Glomerular endothelial cell (primary cell): ENCODE data around the gene DEDD2. TPM values are rescaled to one million over a fixed set of nuclear protein-coding genes. Genes with fewer than 3 reads are reported as not detected.

Experiments used
- DNase-seq: peaks from one replicate; pipeline ENCODE4 v3.0.0-alpha.2; 2011; ENCODE audit warnings: low read depth, low spot score; ENCODE audit errors: extremely low read depth
- total RNA-seq: library from RNA; depleted of rRNA; stranded (reverse); fragments of >200 nt; gene quantifications from 2 replicates; pipeline ENCODE4 v1.2.3, GENCODE V29; 2015

DEDD2 gene
- total RNA-seq, 1 donor from 2014 or later, result 35.9 TPM

- DNase-seq, result no peak
Observed at GRCh38 chr19:42229855-42230351, 12.4 kb upstream of the DEDD2 start.

GRCh38 chr19:42229301-42229854 is 11.9 kb upstream of the DEDD2 start:
- no peak for DNase-seq

- no peak for DNase-seq
Observed at GRCh38 chr19:42228641-42229040, 11.2 kb upstream of the DEDD2 start.

- no peak for DNase-seq
Observed at GRCh38 chr19:42226886-42227285, 9.4 kb upstream of the DEDD2 start.

- no peak for DNase-seq
Observed at GRCh38 chr19:42225718-42226292, 8.3 kb upstream of the DEDD2 start.

- no peak for DNase-seq
Observed at GRCh38 chr19:42224940-42225717, 7.7 kb upstream of the DEDD2 start.

GRCh38 chr19:42220751-42221097 is 3.2 kb upstream of the DEDD2 start:
- DNase-seq, result no peak

GRCh38 chr19:42219812-42220750 is 2.6 kb upstream of the DEDD2 start, which contains the start of gene ZNF526:
Gene ZNF526 (plus strand): TSS chr19:42220312. CDS start chr19:42224404, 4,092 bp downstream.
- peak; percentile 79 for DNase-seq

- DNase-seq, result no peak
Observed at GRCh38 chr19:42216653-42217519, 591 bp downstream of the DEDD2 start.

- DNase-seq, result no peak
Observed at GRCh38 chr19:42214810-42215485, 2.5 kb downstream of the DEDD2 start.

- DNase-seq, result no peak
Observed at GRCh38 chr19:42212886-42213285, 4.6 kb downstream of the DEDD2 start.

GRCh38 chr19:42208612-42209011 is 8.9 kb downstream of the DEDD2 start:
- DNase-seq, result no peak

- no peak for DNase-seq
Observed at GRCh38 chr19:42207767-42208271, 9.7 kb downstream of the DEDD2 start.

- DNase-seq, result no peak
Observed at GRCh38 chr19:42206871-42207755, 10.4 kb downstream of the DEDD2 start.

- DNase-seq, result no peak
Observed at GRCh38 chr19:42204664-42205063, 12.8 kb downstream of the DEDD2 start.

- no peak for DNase-seq
Observed at GRCh38 chr19:42203700-42204099, 13.8 kb downstream of the DEDD2 start.

GRCh38 chr19:42202290-42202880 is 15.1 kb downstream of the DEDD2 start:
- DNase-seq, result no peak
